Measurements from ENCODE around the gene PARVB.

The PARVB gene

GRCh38 chr22:44046485-44047141, 22.5 kb downstream of the PARVB start:
- no peak overlapping the region for H3K4me3 ChIP-seq (ENCODE audit: low read depth, low read length)
- no peak for TF ChIP-seq MYC (IDR thresholded peaks at IDR 0.05; ENCODE audit: low read depth, low read length)
- no peak for TF ChIP-seq CTCF (IDR thresholded peaks at IDR 0.05; ENCODE audit: low read depth, low read length)
- no peak for DNase-seq (ENCODE audit: low read depth)

DNA sequence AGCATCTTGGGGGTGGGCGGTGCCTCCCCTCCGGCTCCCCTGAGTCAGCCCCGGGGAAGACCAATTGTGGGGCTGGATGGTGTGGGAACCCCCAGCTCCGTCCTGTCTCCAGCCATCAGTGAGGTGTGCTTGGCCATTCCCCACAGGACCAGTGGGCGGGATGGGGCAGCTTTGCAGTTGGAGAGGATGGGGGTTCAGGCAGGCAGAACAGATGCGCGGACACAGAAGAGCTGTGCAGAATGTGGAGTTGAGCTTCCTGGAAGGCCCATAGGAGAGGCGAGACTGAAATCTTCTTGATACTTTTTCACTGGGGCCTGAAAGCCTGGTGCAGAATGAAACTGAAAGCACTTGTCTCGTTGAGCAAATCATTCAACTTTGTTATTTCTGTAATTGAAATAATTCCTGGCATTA, 23.8 kb downstream of the PARVB start:
- TF ChIP-seq MYC (IDR thresholded peaks at IDR 0.05; ENCODE audit: low read depth, low read length) (no peak), POLR2A (IDR thresholded peaks at IDR 0.05; ENCODE audit: extremely low read depth, insufficient read length) (no peak), CTCF (IDR thresholded peaks at IDR 0.05; ENCODE audit: low read depth, low read length) (no peak)
- TF ChIP-seq, protein P1, sequence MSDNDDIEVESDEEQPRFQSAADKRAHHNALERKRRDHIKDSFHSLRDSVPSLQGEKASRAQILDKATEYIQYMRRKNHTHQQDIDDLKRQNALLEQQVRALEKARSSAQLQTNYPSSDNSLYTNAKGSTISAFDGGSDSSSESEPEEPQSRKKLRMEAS (IDR thresholded peaks at IDR 0.05; ENCODE audit: low read depth, low read length), result no peak
- DNase-seq (ENCODE audit: low read depth), result no peak
- no peak overlapping the region for H3K4me3 ChIP-seq (ENCODE audit: low read depth, low read length)

DNA sequence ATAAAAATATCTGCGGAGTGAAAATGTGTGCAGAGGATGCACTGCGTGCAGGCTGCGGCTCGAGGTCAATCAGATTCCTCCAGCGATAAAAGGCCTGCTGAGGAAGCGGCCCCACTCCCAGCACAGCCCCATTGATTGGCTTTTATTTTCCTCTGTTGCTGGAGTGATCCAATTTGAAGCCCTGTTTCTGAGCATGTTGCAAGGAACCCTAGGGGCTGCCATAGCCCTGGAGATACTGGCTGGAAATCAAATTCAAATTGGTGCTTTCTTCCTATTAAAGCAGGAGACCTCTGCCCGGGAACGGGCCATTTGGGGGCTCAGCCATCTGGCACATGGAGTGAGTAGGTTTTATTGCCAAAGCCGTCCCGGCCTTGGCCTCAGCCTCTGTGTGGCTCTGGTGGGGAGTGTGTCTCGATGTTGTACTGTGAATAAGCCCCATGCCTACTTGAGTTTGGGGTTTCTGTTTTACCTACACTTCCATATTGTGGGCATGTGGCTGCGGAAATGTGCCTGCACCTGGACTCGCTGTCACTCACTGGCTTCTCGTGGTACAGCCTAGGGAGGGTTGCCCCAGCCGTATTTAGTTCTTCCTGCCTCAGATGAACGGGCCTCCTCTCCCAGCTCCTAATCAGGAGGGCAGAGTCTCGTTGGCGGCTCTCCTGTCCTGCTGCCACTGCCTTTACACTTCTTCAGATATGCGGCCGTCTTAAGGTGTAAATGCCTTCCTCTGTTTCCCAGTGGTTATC, 25.6 kb downstream of the PARVB start:
- TF ChIP-seq MYC (IDR thresholded peaks at IDR 0.05; ENCODE audit: low read depth, low read length), result no peak
- no peak for TF ChIP-seq CTCF (IDR thresholded peaks at IDR 0.05; ENCODE audit: low read depth, low read length)
- TF ChIP-seq, protein P1 (IDR thresholded peaks at IDR 0.05; ENCODE audit: low read depth, low read length), result no peak
- no peak for TF ChIP-seq POLR2A (IDR thresholded peaks at IDR 0.05; ENCODE audit: extremely low read depth, insufficient read length)
- no peak overlapping the region for H3K4me3 ChIP-seq (ENCODE audit: low read depth, low read length)
- DNase-seq (ENCODE audit: low read depth), result no peak

- H3K4me3 ChIP-seq (ENCODE audit: low read depth, low read length), result no peak overlapping the region
- TF ChIP-seq CTCF (IDR thresholded peaks at IDR 0.05; ENCODE audit: low read depth, low read length) (no peak), MYC (IDR thresholded peaks at IDR 0.05; ENCODE audit: low read depth, low read length) (no peak), POLR2A (IDR thresholded peaks at IDR 0.05; ENCODE audit: extremely low read depth, insufficient read length) (no peak)
- TF ChIP-seq, protein P1 (IDR thresholded peaks at IDR 0.05; ENCODE audit: low read depth, low read length), result no peak
- DNase-seq (ENCODE audit: low read depth), result no peak
Measured at GRCh38 chr22:44050766-44051355, 26.8 kb downstream of the PARVB start.

- no peak overlapping the region for H3K4me3 ChIP-seq (ENCODE audit: low read depth, low read length)
- TF ChIP-seq, protein P1 (IDR thresholded peaks at IDR 0.05; ENCODE audit: low read depth, low read length), result no peak
- TF ChIP-seq CTCF (IDR thresholded peaks at IDR 0.05; ENCODE audit: low read depth, low read length) (no peak), POLR2A (IDR thresholded peaks at IDR 0.05; ENCODE audit: extremely low read depth, insufficient read length) (no peak), MYC (IDR thresholded peaks at IDR 0.05; ENCODE audit: low read depth, low read length) (no peak)
- DNase-seq (ENCODE audit: low read depth), result no peak
Measured at GRCh38 chr22:44051358-44051757, 27.3 kb downstream of the PARVB start.
